DMS53 (cell line): Measurements from ENCODE around the gene CENPA.
A peak's percentile ranks its signal among the peaks of the same experiment; 100 is the strongest.
"Not testable (repeated sequence)": the region's sequence is repeated elsewhere in the genome, so short reads cannot be mapped to it uniquely, and the experiment has no call there.

Source experiments
- DNase-seq: peaks from one replicate; lab custom pipeline; 2025; lab: John Stamatoyannopoulos, UW

The CENPA gene

GRCh38 chr2:26785431-26786206 is at the start of gene CENPA:
Gene CENPA (plus strand): TSS chr2:26786056. CDS start chr2:26786197, 141 bp downstream.
- DNase-seq = peak; percentile 98

- peak; percentile 5 for DNase-seq
These were observed 48.6 kb upstream of the CENPA start for GRCh38 chr2:26737221-26737620.

GRCh38 chr2:26738481-26738880 is 47.4 kb upstream of the CENPA start:
- no peak for DNase-seq

- no peak for DNase-seq
These were observed 46.3 kb upstream of the CENPA start for GRCh38 chr2:26739514-26739913.

- DNase-seq = no peak
These were observed 45.5 kb upstream of the CENPA start for GRCh38 chr2:26740346-26740745.

- DNase-seq = no peak
These were observed 45.0 kb upstream of the CENPA start for GRCh38 chr2:26740890-26741302.

GRCh38 chr2:26742048-26742770 is 43.6 kb upstream of the CENPA start:
- no peak for DNase-seq

- no peak for DNase-seq
These were observed 42.0 kb upstream of the CENPA start for GRCh38 chr2:26743852-26744251.

GRCh38 chr2:26744953-26745352 is 40.9 kb upstream of the CENPA start:
- no peak for DNase-seq

GRCh38 chr2:26745609-26746327 is 40.1 kb upstream of the CENPA start:
- DNase-seq = peak; percentile 80

- no peak for DNase-seq
These were observed 38.9 kb upstream of the CENPA start for GRCh38 chr2:26746934-26747333.

GRCh38 chr2:26749787-26750420 is 36.0 kb upstream of the CENPA start:
- peak; percentile 61 for DNase-seq

GRCh38 chr2:26750467-26750866 is 35.4 kb upstream of the CENPA start:
- not testable (repeated sequence) for DNase-seq

- no peak for DNase-seq
These were observed 33.2 kb upstream of the CENPA start for GRCh38 chr2:26752656-26753055.

GRCh38 chr2:26754539-26754938 is 31.3 kb upstream of the CENPA start:
- DNase-seq = no peak

GRCh38 chr2:26754972-26755670 is 30.7 kb upstream of the CENPA start:
- peak; percentile 72 for DNase-seq

GRCh38 chr2:26756337-26756736 is 29.5 kb upstream of the CENPA start:
- DNase-seq = no peak

- DNase-seq = peak; percentile 58
These were observed 27.7 kb upstream of the CENPA start for GRCh38 chr2:26757873-26758789.

GRCh38 chr2:26758790-26759321 is 27.0 kb upstream of the CENPA start:
- no peak for DNase-seq

GRCh38 chr2:26759845-26760244 is 26.0 kb upstream of the CENPA start:
- DNase-seq = no peak
